ENCODE results near the gene PON2.

PON2 gene

DNA sequence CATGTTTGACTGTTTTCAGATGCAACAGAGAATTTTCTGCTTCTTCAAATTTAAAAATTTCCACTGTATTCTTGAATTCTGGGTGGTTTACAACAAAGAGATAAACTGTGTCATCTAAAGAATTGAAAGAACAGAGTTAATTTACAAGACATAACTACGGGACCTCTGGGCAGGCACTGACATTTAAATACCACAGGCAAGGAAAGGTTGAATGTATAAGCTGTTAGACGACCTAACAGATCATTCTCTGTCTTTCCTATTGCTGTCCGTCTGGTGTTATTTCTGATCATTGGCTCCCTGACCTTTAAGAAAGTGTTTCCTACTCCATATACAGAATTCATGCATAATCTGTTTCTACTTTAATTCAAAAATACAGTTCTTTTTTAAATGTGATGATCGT is 23.2 kb downstream of the PON2 start:
- TF ChIP-seq CTCF (IDR thresholded peaks at IDR 0.05) = no peak

DNA sequence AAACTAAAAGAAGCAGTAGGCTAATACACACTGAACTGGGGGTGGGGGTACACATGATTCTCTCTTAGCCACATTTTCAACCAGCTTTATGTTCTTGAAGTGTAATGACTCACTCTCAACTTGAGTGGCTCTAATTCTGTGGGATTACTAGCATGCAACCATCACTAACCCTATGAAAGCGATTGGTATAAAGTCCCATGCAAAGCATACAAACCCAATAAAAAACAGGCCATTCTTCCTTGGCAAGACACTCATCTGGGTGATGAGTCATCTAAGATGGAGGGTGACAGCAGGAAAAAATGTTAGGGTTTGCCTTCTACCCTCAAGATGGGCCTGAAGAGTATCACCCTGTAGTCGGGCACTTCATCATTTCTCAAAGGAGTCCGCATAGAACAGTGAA is 23.8 kb downstream of the PON2 start:
- no peak for TF ChIP-seq CTCF (IDR thresholded peaks at IDR 0.05)

GRCh38 chr7:95407751-95408150 is 27.1 kb downstream of the PON2 start:
- no peak for TF ChIP-seq CTCF (IDR thresholded peaks at IDR 0.05)

GRCh38 chr7:95405800-95406199 is 29.0 kb downstream of the PON2 start:
- TF ChIP-seq CTCF (IDR thresholded peaks at IDR 0.05) = no peak

DNA sequence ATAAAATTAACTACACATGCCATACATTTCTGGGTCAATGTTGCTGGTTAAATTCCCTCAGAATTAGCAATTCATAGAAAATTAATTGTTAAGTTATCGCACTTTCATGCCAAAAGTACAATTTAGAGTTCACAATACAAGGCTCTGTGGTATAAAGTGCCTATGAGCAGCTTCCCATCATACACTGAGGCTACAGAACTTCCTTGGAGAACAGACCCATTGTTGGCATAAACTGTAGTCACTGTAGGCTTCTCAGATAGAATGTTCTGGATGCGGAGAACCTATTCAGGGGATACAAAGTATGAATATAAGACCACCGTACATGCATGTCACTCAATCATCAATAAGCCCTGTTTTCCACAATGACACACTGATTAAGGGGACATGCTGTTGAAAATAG is 29.6 kb downstream of the PON2 start:
- no peak for TF ChIP-seq CTCF (IDR thresholded peaks at IDR 0.05)

GRCh38 chr7:95404316-95404865 is 30.4 kb downstream of the PON2 start:
- no peak for TF ChIP-seq CTCF (IDR thresholded peaks at IDR 0.05)

DNA sequence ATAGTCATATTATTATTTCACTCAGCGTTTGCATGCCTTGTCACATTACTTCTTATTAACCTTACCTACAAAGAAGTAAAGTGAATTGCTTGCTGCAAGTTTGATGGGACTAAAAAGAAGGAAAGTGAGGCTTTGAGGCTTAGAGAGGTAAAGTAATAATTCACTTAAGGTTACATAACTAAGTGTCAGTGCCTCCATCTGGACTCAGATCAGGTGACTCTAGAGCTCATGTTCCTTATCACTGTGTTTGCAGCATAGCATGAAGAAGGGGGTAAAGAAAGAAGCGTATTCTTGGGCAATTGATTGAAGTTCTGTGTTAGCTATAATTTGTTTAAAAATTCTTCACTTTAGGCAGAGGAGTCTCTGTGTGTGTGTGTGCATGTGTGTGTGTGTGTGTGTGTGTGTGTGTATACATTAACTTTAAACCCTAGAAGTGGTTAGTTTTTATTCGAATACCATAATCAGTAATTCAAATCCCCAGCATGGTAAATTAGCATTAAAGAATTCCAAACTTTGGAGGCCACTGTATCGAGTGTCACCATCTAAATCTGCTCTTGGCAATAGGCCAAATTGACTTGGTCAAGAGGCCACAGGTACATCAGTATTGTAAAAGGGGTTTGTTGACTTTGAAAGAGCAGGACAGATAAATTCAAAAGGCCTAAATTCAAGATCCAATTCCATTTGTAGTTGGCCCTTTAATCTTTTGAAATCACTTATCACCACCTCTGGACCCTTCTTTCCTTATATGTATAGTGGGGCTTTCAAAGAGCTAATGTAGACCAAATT is 36.5 kb downstream of the PON2 start:
- TF ChIP-seq CTCF (IDR thresholded peaks at IDR 0.05) = no peak
